Fibroblast of lung (primary cell): ENCODE results near the gene FGFBP1. TPM values are rescaled to one million over a fixed set of nuclear protein-coding genes. Genes with fewer than 3 reads are reported as not detected.

Experiments
- DNase-seq, 2 donors: peaks; one replicate each; pipeline versions ENCODE4 v3.0.0 to v3.0.0-alpha.2; 2010; ENCODE audit warnings: low read depth in 2 of 2
- H2AFZ ChIP-seq: 2 replicates; pipeline ENCODE4 v1.5.1; 2012; ENCODE audit warnings: low read length, control low read depth, inconsistent platforms
- H3K27ac ChIP-seq: 2 replicates; pipeline ENCODE4 v1.5.1; 2011; ENCODE audit warnings: low read length, control low read depth; ENCODE audit not compliant: insufficient read depth
- H3K27me3 ChIP-seq: 2 replicates; pipeline ENCODE4 v1.5.1; 2011; ENCODE audit warnings: mild to moderate bottlenecking, low read length; ENCODE audit not compliant: control insufficient read depth, insufficient read depth
- H3K36me3 ChIP-seq: 2 replicates; pipeline ENCODE4 v1.5.1; 2011; ENCODE audit warnings: low read length; ENCODE audit not compliant: control insufficient read depth, insufficient read depth
- H3K4me1 ChIP-seq: 2 replicates; pipeline ENCODE4 v1.5.1; 2011; ENCODE audit warnings: low read length; ENCODE audit not compliant: control insufficient read depth, insufficient read depth; ENCODE audit errors: extremely low read depth
- H3K4me2 ChIP-seq: 2 replicates; pipeline ENCODE4 v1.5.1; 2011; ENCODE audit warnings: low read length, control low read depth; ENCODE audit not compliant: insufficient read depth; ENCODE audit errors: extremely low read depth
- H3K4me3 ChIP-seq, 4 experiments: fragments of 200-600 bp in 1 of 4; sonication (generic) in 1 of 4; replicated peaks in 1 of 4; 2 replicates each; pipeline ENCODE4 v1.5.1; 2011 to 2016; ENCODE audit warnings: low read length in 4 of 4, low read depth in 3 of 4, mild to moderate bottlenecking in 3 of 4, control low read depth in 2 of 4, inconsistent platforms in 1 of 4, mixed read lengths in 1 of 4; ENCODE audit not compliant: insufficient read depth in 1 of 4; ENCODE audit errors: control extremely low read depth in 1 of 4
- H3K79me2 ChIP-seq: 2 replicates; pipeline ENCODE4 v1.5.1; 2012; ENCODE audit warnings: mild to moderate bottlenecking, low read length, inconsistent platforms; ENCODE audit not compliant: control insufficient read depth, insufficient read depth
- H3K9ac ChIP-seq: 2 replicates; pipeline ENCODE4 v1.5.1; 2011; ENCODE audit warnings: mild to moderate bottlenecking, low read length, control low read depth; ENCODE audit not compliant: insufficient read depth
- H3K9me3 ChIP-seq: 2 replicates; pipeline ENCODE4 v1.5.1; 2012; ENCODE audit warnings: low read depth, low read length; ENCODE audit not compliant: control insufficient read depth, insufficient read depth
- H4K20me1 ChIP-seq: 2 replicates; pipeline ENCODE4 v1.5.1; 2011; ENCODE audit warnings: low read length; ENCODE audit not compliant: control insufficient read depth, insufficient read depth; ENCODE audit errors: extremely low read depth
- CTCF ChIP-seq, 2 donors: IDR thresholded peaks in 1 of 2; conservative IDR thresholded peaks in 1 of 2; 1 replicate in 1 of 2; 2 replicates in 1 of 2; pipeline ENCODE4 v1.5.1; 2011 to 2012; ENCODE audit warnings: low read length in 2 of 2, control low read depth in 1 of 2, inconsistent platforms in 1 of 2, low read depth in 1 of 2, mild to moderate bottlenecking in 1 of 2
- EZH2 ChIP-seq: IDR thresholded peaks from 2 replicates; pipeline ENCODE4 v1.5.1; 2012; ENCODE audit warnings: low read length, control low read depth, mild to moderate bottlenecking; ENCODE audit errors: missing control alignments
- polyA plus RNA-seq, 2 donors: library from polyadenylated mRNA; depleted of rRNA in 1 of 2; stranded (reverse) in 1 of 2; unstranded in 1 of 2; fragments of >200 nt; gene quantifications; 2 replicates each; pipeline ENCODE4 v1.2.1, GENCODE V29; 2011 to 2012; ENCODE audit warnings: missing spikeins in 1 of 2
- total RNA-seq: library from RNA; depleted of rRNA; stranded (reverse); fragments of >200 nt; gene quantifications from 2 replicates; pipeline ENCODE4 v1.2.1, GENCODE V29; 2014

FGFBP1 gene
- total and polyA plus RNA-seq, 2 donors (not counting 1 experiment from before 2014, with no cell fraction given) = not detected

GRCh38 chr4:15902746-15903145 lies 35.8 kb downstream of the FGFBP1 start:
- no peak overlapping the region for H3K27ac ChIP-seq
- no peak for DNase-seq
- TF ChIP-seq CTCF (conservative IDR thresholded peaks at IDR 0.05 in 1 of 2, IDR thresholded peaks at IDR 0.05 in 1 of 2; ENCODE audit: low read depth in 1 of 2, low read length in 2 of 2) (no peak), EZH2 (no peak)
- H2AFZ ChIP-seq = no peak overlapping the region
- no peak overlapping the region for H3K4me3 ChIP-seq
- H3K4me1 ChIP-seq = no peaks in the 10 kb centered on the region
- no peaks in the 10 kb centered on the region for H3K9me3 ChIP-seq
- no peaks in the 10 kb centered on the region for H4K20me1 ChIP-seq
- H3K4me2 ChIP-seq = no peak overlapping the region
- H3K27me3 ChIP-seq = peaks cover 18% of the 10 kb centered on the region
- H3K36me3 ChIP-seq = no peaks in the 10 kb centered on the region
- H3K79me2 ChIP-seq = no peaks in the 10 kb centered on the region
- no peak overlapping the region for H3K9ac ChIP-seq

- Histone ChIP-seq H2AFZ (no peak overlapping the region), H3K9me3 (no peaks in the 10 kb centered on the region), H3K4me3 (no peak overlapping the region), H3K79me2 (no peaks in the 10 kb centered on the region), H3K4me2 (no peak overlapping the region), H3K36me3 (no peaks in the 10 kb centered on the region), H3K27ac (no peak overlapping the region), H3K4me1 (no peaks in the 10 kb centered on the region), H3K9ac (no peak overlapping the region), H3K27me3 (peaks cover 18% of the 10 kb centered on the region), H4K20me1 (no peaks in the 10 kb centered on the region)
- TF ChIP-seq EZH2 (no peak), CTCF (conservative IDR thresholded peaks at IDR 0.05 in 1 of 2, IDR thresholded peaks at IDR 0.05 in 1 of 2; ENCODE audit: low read depth in 1 of 2, low read length in 2 of 2) (no peak)
- no peak for DNase-seq
Observed at GRCh38 chr4:15901998-15902397, 36.5 kb downstream of the FGFBP1 start.

DNA sequence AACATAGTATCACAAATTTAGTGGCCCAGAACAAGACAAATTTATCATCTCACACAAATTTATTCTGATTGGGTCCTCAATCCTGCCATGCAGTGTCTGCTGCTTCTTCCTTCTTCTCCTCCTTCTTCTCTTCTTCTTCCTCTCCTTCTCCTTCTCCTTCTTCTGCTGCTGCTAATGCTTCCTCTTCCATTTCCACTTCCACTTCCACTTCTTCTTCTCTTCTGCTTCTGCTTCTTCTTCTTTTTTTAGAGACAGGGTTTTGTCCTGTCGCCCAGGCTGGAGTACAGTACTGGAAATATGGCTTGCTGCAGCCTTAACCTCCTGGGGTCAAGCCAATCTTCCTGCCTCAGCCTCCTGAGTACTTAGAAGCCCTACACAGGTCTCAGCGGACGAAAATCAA lies 37.5 kb downstream of the FGFBP1 start:
- no peak overlapping the region for H3K9ac ChIP-seq
- H3K4me2 ChIP-seq = no peak overlapping the region
- H3K27me3 ChIP-seq = peaks cover 18% of the 10 kb centered on the region
- H3K27ac ChIP-seq = no peak overlapping the region
- H3K4me3 ChIP-seq = no peak overlapping the region
- no peaks in the 10 kb centered on the region for H3K9me3 ChIP-seq
- no peaks in the 10 kb centered on the region for H3K4me1 ChIP-seq
- H3K36me3 ChIP-seq = no peaks in the 10 kb centered on the region
- H3K79me2 ChIP-seq = no peaks in the 10 kb centered on the region
- no peak for DNase-seq
- TF ChIP-seq CTCF (conservative IDR thresholded peaks at IDR 0.05 in 1 of 2, IDR thresholded peaks at IDR 0.05 in 1 of 2; ENCODE audit: low read depth in 1 of 2, low read length in 2 of 2) (no peak), EZH2 (no peak)
- no peaks in the 10 kb centered on the region for H4K20me1 ChIP-seq
- H2AFZ ChIP-seq = no peak overlapping the region
